ENCODE data around the gene DDX10.

DNA sequence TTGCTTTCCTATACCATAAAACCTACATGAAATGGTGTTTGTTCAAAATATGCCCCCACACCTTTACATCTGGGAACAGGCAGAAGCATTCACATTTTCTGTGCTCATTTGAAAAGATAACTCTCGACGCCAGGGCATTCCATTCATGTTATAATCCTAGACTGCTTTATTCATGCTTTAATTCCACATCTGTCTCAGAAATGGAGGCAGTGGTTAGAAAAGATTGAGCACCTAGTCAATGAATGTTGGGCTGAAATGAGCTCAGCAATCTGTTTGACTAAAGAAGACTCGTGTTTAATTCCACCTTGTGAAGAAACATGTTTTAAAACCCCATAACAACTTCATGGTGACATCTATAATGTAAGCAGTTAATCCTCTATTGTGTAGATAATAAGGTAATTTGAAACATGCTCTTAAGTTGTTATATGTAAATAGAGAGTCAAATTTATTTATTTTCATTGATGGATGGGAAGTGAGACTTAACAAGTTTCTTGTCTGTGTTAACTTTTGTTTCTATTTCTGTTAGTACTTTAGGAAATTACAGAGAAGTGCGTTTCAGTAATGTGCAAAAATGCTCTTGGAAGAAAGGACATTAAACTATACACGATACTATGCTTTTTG, 217.5 kb downstream of the DDX10 start:
- TF ChIP-seq MAX (IDR thresholded peaks at IDR 0.05) (no peak), PHF8 (conservative IDR thresholded peaks at IDR 0.05; ENCODE audit: low read depth, low read length) (no peak), CTCF (IDR thresholded peaks at IDR 0.05; ENCODE audit: control extremely low read depth in 1 of 3, insufficient read depth in 1 of 3, low read depth in 1 of 3, low read length in 3 of 3) (no peak), TAF1 (IDR thresholded peaks at IDR 0.05; ENCODE audit: low read depth, low read length) (no peak), HDAC6 (IDR thresholded peaks at IDR 0.05; ENCODE audit: low read depth, low read length) (no peak), EZH2 (IDR thresholded peaks at IDR 0.05; ENCODE audit: low read depth, low read length, severe bottlenecking) (no peak)

Data from H1 (cell line).